Gastrocnemius medialis (tissue), 4 donors: Measurements from ENCODE around the gene SLC6A19. TPM values are rescaled to one million over a fixed set of nuclear protein-coding genes. Genes with fewer than 3 reads are reported as not detected.

Source experiments
- ATAC-seq, 2 donors: fragments of 150-250 bp; one replicate each; pipeline ENCODE4 v1.9.1; 2016
- DNase-seq, 2 donors: peaks; one replicate each; pipeline ENCODE4 v3.0.0-alpha.2; 2019
- H3K27ac ChIP-seq, 4 donors: fragments of 200-600 bp; sonication (generic); 1 replicate in 1 of 4; 2 replicates in 3 of 4; pipeline ENCODE4 v1.5.1; 2016 to 2018; ENCODE audit warnings: mild to moderate bottlenecking in 2 of 4, moderate library complexity in 1 of 4
- H3K27me3 ChIP-seq, 3 donors: fragments of 200-600 bp; sonication (generic) in 2 of 3; 1 replicate in 1 of 3; 2 replicates in 2 of 3; pipeline versions ENCODE4 v1.5.1 to v1.6.0; 2016 to 2019; ENCODE audit warnings: mild to moderate bottlenecking in 1 of 3, moderate library complexity in 1 of 3
- H3K36me3 ChIP-seq, 2 donors: fragments of 200-600 bp; sonication (generic) in 1 of 2; one replicate each; pipeline ENCODE4 v1.5.1; 2017 to 2018
- H3K4me1 ChIP-seq, 2 donors: fragments of 200-600 bp; sonication (generic) in 1 of 2; one replicate each; pipeline ENCODE4 v1.5.1; 2016 to 2017; ENCODE audit warnings: mild to moderate bottlenecking in 2 of 2
- H3K4me3 ChIP-seq, 4 donors: fragments of 200-600 bp; sonication (generic) in 3 of 4; 1 replicate in 1 of 4; 2 replicates in 3 of 4; pipeline ENCODE4 v1.5.1; 2016 to 2019; ENCODE audit warnings: mild to moderate bottlenecking in 2 of 4
- H3K9me3 ChIP-seq, 3 donors: fragments of 200-600 bp; sonication (generic) in 2 of 3; 1 replicate in 1 of 3; 2 replicates in 2 of 3; pipeline ENCODE4 v1.5.1; 2016 to 2019
- CTCF ChIP-seq, 5 experiments: fragments of 450-650 bp in 3 of 5; fragments of 200-600 bp in 2 of 5; sonication (generic) in 2 of 5; IDR thresholded peaks in 4 of 5; conservative IDR thresholded peaks in 1 of 5; 1 replicate in 4 of 5; 2 replicates in 1 of 5; pipeline ENCODE4 v1.5.1; 2016 to 2019; ENCODE audit warnings: antibody characterized with exemption in 5 of 5, mild to moderate bottlenecking in 3 of 5, moderate library complexity in 3 of 5
- POLR2A ChIP-seq, 2 donors: fragments of 450-650 bp; IDR thresholded peaks; one replicate each; pipeline ENCODE4 v1.6.1; 2017; ENCODE audit warnings: antibody characterized with exemption in 2 of 2, mild to moderate bottlenecking in 2 of 2, moderate library complexity in 2 of 2
- in situ Hi-C, 4 donors: fragments of 200-750 bp; cut with MboI; loops; one replicate each; pipeline versions ENCODE4 v1.15.0 to v1.8.0; 2017; ENCODE audit warnings: low sequenced_read_pairs in 4 of 4
- intact Hi-C: fragments of 100-400 bp; cut with DNase I; formaldehyde crosslinking; loops from one replicate; pipeline ENCODE4 v1.15.1; 2023; ENCODE audit warnings: low total_unique reads
- total RNA-seq, 4 donors: library from RNA; depleted of rRNA; stranded (reverse); fragments of >200 nt; gene quantifications; one replicate each; pipeline versions ENCODE4 v1.1.0 to v1.2.3, GENCODE V29; 2016

SLC6A19 gene
- total RNA-seq, 4 donors from 2014 or later = 0.05 TPM; not detected in 3

GRCh38 chr5:1204693-1205242 lies 3.4 kb downstream of the SLC6A19 start:
- Histone ChIP-seq H3K9me3 (no peaks in the 10 kb centered on the region), H3K4me1 (no peaks in the 10 kb centered on the region), H3K27ac (no peak overlapping the region), H3K36me3 (no peaks in the 10 kb centered on the region), H3K4me3 (no peak overlapping the region), H3K27me3 (peaks cover 6 to 11% (median 9%) of the 10 kb centered on the region in 3 donors)
- no peak for TF ChIP-seq POLR2A (IDR thresholded peaks at IDR 0.05)
- TF ChIP-seq CTCF (IDR thresholded peaks at IDR 0.05 in 4 of 5, conservative IDR thresholded peaks at IDR 0.05 in 1 of 5) = no peak
- no peak for ATAC-seq
- no peak for DNase-seq
- in situ Hi-C loops = no loop called here
- intact Hi-C loops = no loop called here

GRCh38 chr5:1205255-1206180 lies 4.1 kb downstream of the SLC6A19 start:
- intact Hi-C loops = no loop called here
- H3K36me3 ChIP-seq = no peaks in the 10 kb centered on the region
- DNase-seq = no peak
- ATAC-seq = no peak
- H3K9me3 ChIP-seq = no peaks in the 10 kb centered on the region
- no peak overlapping the region for H3K4me3 ChIP-seq
- peaks cover 3 to 9% (median 6%) of the 10 kb centered on the region in 3 donors for H3K27me3 ChIP-seq
- in situ Hi-C loops = no loop called here
- no peak overlapping the region for H3K27ac ChIP-seq
- no peaks in the 10 kb centered on the region for H3K4me1 ChIP-seq
- TF ChIP-seq CTCF (IDR thresholded peaks at IDR 0.05 in 4 of 5, conservative IDR thresholded peaks at IDR 0.05 in 1 of 5) (no peak), POLR2A (IDR thresholded peaks at IDR 0.05) (no peak)

GRCh38 chr5:1206521-1207412 lies 5.4 kb downstream of the SLC6A19 start:
- no peak overlapping the region for H3K4me3 ChIP-seq
- no peak overlapping the region for H3K27ac ChIP-seq
- H3K9me3 ChIP-seq = no peaks in the 10 kb centered on the region
- H3K27me3 ChIP-seq = peaks cover 3 to 9% (median 6%) of the 10 kb centered on the region in 3 donors
- no peak for TF ChIP-seq POLR2A (IDR thresholded peaks at IDR 0.05)
- TF ChIP-seq CTCF (IDR thresholded peaks at IDR 0.05 in 4 of 5, conservative IDR thresholded peaks at IDR 0.05 in 1 of 5) = no peak
- DNase-seq (no peak), ATAC-seq (no peak)
- no peaks in the 10 kb centered on the region for H3K4me1 ChIP-seq
- in situ Hi-C loops = no loop called here
- H3K36me3 ChIP-seq = no peaks in the 10 kb centered on the region
- intact Hi-C loops = no loop called here

- DNase-seq (no peak), ATAC-seq (no peak)
- TF ChIP-seq CTCF (IDR thresholded peaks at IDR 0.05 in 4 of 5, conservative IDR thresholded peaks at IDR 0.05 in 1 of 5) (no peak), POLR2A (IDR thresholded peaks at IDR 0.05) (no peak)
- Histone ChIP-seq H3K27ac (no peak overlapping the region), H3K36me3 (no peaks in the 10 kb centered on the region), H3K9me3 (no peaks in the 10 kb centered on the region), H3K4me3 (no peak overlapping the region), H3K27me3 (peaks cover 3 to 9% (median 6%) of the 10 kb centered on the region in 3 donors), H3K4me1 (no peaks in the 10 kb centered on the region)
- in situ Hi-C loops = no loop called here
- intact Hi-C loops = no loop called here
Measured at GRCh38 chr5:1207555-1207954, 6.2 kb downstream of the SLC6A19 start.
